Activated naive CD4-positive, alpha-beta T cell treated with anti-CD3 and anti-CD28 coated beads, Interleukin-2, amount 50 U/mL, for 72 hours (primary cell): ENCODE data around the gene G0S2. TPM values are rescaled to one million over a fixed set of nuclear protein-coding genes. Genes with fewer than 3 reads are reported as not detected.
A peak's percentile ranks its signal among the peaks of the same experiment; 100 is the strongest.

Experiments
- ATAC-seq, 2 donors: fragments of 150-1000 bp; cut with Tn5 transposase; 2 replicates each; pipeline ENCODE4 v1.10.0; 2021; ENCODE audit warnings: mild to moderate bottlenecking in 2 of 2, moderate library complexity in 2 of 2
- DNase-seq, 2 donors: peaks; one replicate each; pipeline ENCODE4 v3.0.0; 2021 to 2022; ENCODE audit warnings: low spot score in 2 of 2
- H3K27ac Mint-ChIP-seq, 2 donors: one replicate each; pipeline ENCODE4 v1.8.0; 2022; ENCODE audit warnings: mild to moderate bottlenecking in 2 of 2, mixed read lengths in 2 of 2
- H3K36me3 Mint-ChIP-seq, 2 donors: one replicate each; pipeline ENCODE4 v1.8.0; 2022; ENCODE audit warnings: mixed read lengths in 2 of 2
- H3K9me3 Mint-ChIP-seq, 2 donors: one replicate each; pipeline ENCODE4 v1.8.0; 2022; ENCODE audit warnings: mixed read lengths in 2 of 2
- total RNA-seq, 2 donors: library from RNA; stranded (reverse); gene quantifications; one replicate each; pipeline ENCODE4 v1.2.3, GENCODE V29; 2022

G0S2 gene
- total RNA-seq, 2 donors from 2014 or later: 1.4 to 40.7 TPM

GRCh38 chr1:209662879-209663327 lies 12.3 kb upstream of the G0S2 start:
- no peak for DNase-seq
- peaks cover 0 to 4% of the 10 kb centered on the region in 2 donors for H3K9me3 Mint-ChIP-seq
- H3K27ac Mint-ChIP-seq: no peak overlapping the region
- no peak for ATAC-seq
- H3K36me3 Mint-ChIP-seq: peaks cover 4 to 6% of the 10 kb centered on the region in 2 donors

- Mint-ChIP-seq H3K27ac (no peak overlapping the region), H3K36me3 (peaks cover 5 to 18% of the 10 kb centered on the region in 2 donors), H3K9me3 (peaks cover 4 to 9% of the 10 kb centered on the region in 2 donors)
- ATAC-seq (no peak), DNase-seq (no peak)
Measured at GRCh38 chr1:209667103-209667502, 8.1 kb upstream of the G0S2 start.

GRCh38 chr1:209667708-209668107 lies 7.5 kb upstream of the G0S2 start:
- H3K27ac Mint-ChIP-seq: no peak overlapping the region
- DNase-seq (no peak), ATAC-seq (peak; percentile 32 to 83)
- peaks cover 5 to 18% of the 10 kb centered on the region in 2 donors for H3K36me3 Mint-ChIP-seq
- H3K9me3 Mint-ChIP-seq: peaks cover 4 to 9% of the 10 kb centered on the region in 2 donors

GRCh38 chr1:209670441-209671082 lies 4.7 kb upstream of the G0S2 start:
- DNase-seq: no peak
- H3K27ac Mint-ChIP-seq: no peak overlapping the region
- H3K9me3 Mint-ChIP-seq: peaks cover 4 to 5% of the 10 kb centered on the region in 2 donors
- no peak for ATAC-seq
- peaks cover 15 to 16% of the 10 kb centered on the region in 2 donors for H3K36me3 Mint-ChIP-seq

- Mint-ChIP-seq H3K36me3 (peaks cover 21 to 38% of the 10 kb centered on the region in 2 donors), H3K27ac (peak overlapping the region; percentile 66 to 80), H3K9me3 (peaks cover 4 to 13% of the 10 kb centered on the region in 2 donors)
- peak; percentile 43 to 64 for DNase-seq
- ATAC-seq: peak; percentile 81 to 89
Measured at GRCh38 chr1:209672705-209673630, 2.2 kb upstream of the G0S2 start.

GRCh38 chr1:209673631-209674417 lies 1.4 kb upstream of the G0S2 start:
- ATAC-seq (no peak), DNase-seq (no peak)
- Mint-ChIP-seq H3K9me3 (peaks cover 4 to 13% of the 10 kb centered on the region in 2 donors), H3K27ac (peak overlapping the region in 1 of 2 donors; percentile 18), H3K36me3 (peaks cover 21 to 38% of the 10 kb centered on the region in 2 donors)

GRCh38 chr1:209675565-209676154 lies 448 bp downstream of the G0S2 start:
- peak overlapping the region; percentile 14 to 16 for H3K27ac Mint-ChIP-seq
- peak; percentile 9 to 23 for ATAC-seq
- no peak for DNase-seq
- peaks cover 4 to 13% of the 10 kb centered on the region in 2 donors for H3K9me3 Mint-ChIP-seq
- peaks cover 21 to 38% of the 10 kb centered on the region in 2 donors for H3K36me3 Mint-ChIP-seq

- ATAC-seq (peak in 1 of 2 donors; percentile 37), DNase-seq (no peak)
- Mint-ChIP-seq H3K27ac (no peak overlapping the region), H3K36me3 (peaks cover 14 to 26% of the 10 kb centered on the region in 2 donors), H3K9me3 (peaks cover 0 to 8% of the 10 kb centered on the region in 2 donors)
Measured at GRCh38 chr1:209678981-209679539, 3.8 kb downstream of the G0S2 start.

GRCh38 chr1:209685821-209686220 lies 10.6 kb downstream of the G0S2 start:
- ATAC-seq: peak; percentile 70 to 95
- Mint-ChIP-seq H3K9me3 (no peaks in the 10 kb centered on the region), H3K27ac (peak overlapping the region in 1 of 2 donors; percentile 31), H3K36me3 (no peaks in the 10 kb centered on the region)
- DNase-seq: peak in 1 of 2 donors; percentile 58

- H3K27ac Mint-ChIP-seq: peak overlapping the region in 1 of 2 donors; percentile 31
- ATAC-seq: no peak
- no peak for DNase-seq
Measured at GRCh38 chr1:209686322-209686721, 11.1 kb downstream of the G0S2 start.

GRCh38 chr1:209688746-209689234 lies 13.6 kb downstream of the G0S2 start:
- no peaks in the 10 kb centered on the region for H3K9me3 Mint-ChIP-seq
- H3K27ac Mint-ChIP-seq: no peak overlapping the region
- ATAC-seq (no peak), DNase-seq (no peak)
- H3K36me3 Mint-ChIP-seq: no peaks in the 10 kb centered on the region

More at GRCh38 chr1:209686322-209686721, 11.1 kb downstream of the G0S2 start:
- no peaks in the 10 kb centered on the region for H3K36me3 Mint-ChIP-seq
- no peaks in the 10 kb centered on the region for H3K9me3 Mint-ChIP-seq

- Mint-ChIP-seq H3K9me3 (no peaks in the 10 kb centered on the region), H3K27ac (no peak overlapping the region), H3K36me3 (no peaks in the 10 kb centered on the region)
- no peak for DNase-seq
- no peak for ATAC-seq
Measured at GRCh38 chr1:209689477-209689876, 14.3 kb downstream of the G0S2 start.

GRCh38 chr1:209691237-209691636 lies 16.0 kb downstream of the G0S2 start:
- no peak overlapping the region for H3K27ac Mint-ChIP-seq
- no peak for DNase-seq
- H3K9me3 Mint-ChIP-seq: no peaks in the 10 kb centered on the region
- H3K36me3 Mint-ChIP-seq: no peaks in the 10 kb centered on the region
- no peak for ATAC-seq

- no peaks in the 10 kb centered on the region for H3K9me3 Mint-ChIP-seq
- DNase-seq (no peak), ATAC-seq (no peak)
- H3K36me3 Mint-ChIP-seq: no peaks in the 10 kb centered on the region
- H3K27ac Mint-ChIP-seq: peak overlapping the region; percentile 12 to 41
Measured at GRCh38 chr1:209692296-209692695, 17.1 kb downstream of the G0S2 start.

GRCh38 chr1:209692745-209693504 lies 17.7 kb downstream of the G0S2 start:
- Mint-ChIP-seq H3K27ac (peak overlapping the region; percentile 23 to 40), H3K9me3 (no peaks in the 10 kb centered on the region), H3K36me3 (no peaks in the 10 kb centered on the region)
- ATAC-seq: peak; percentile 66 to 75
- DNase-seq: peak; percentile 61 to 84
